ENCODE data around the gene DNAJC19.

- no peak for TF ChIP-seq CTCF (IDR thresholded peaks at IDR 0.05)
- TF ChIP-seq POLR2A (IDR thresholded peaks at IDR 0.05) = no peak
- no peak for TF ChIP-seq EP300 (IDR thresholded peaks at IDR 0.05)
These were observed 2.2 kb downstream of the DNAJC19 start for GRCh38 chr3:180987344-180987743.

Measured in ovary (tissue), 3 donors.